NOMO-1 treated with dmso at 0.1 percent for 144 hours (cell line): ENCODE measurements around the gene EIF4EBP2.
A peak's percentile ranks its signal among the peaks of the same experiment; 100 is the strongest.

Experiments used
- DNase-seq: peaks from one replicate; lab custom pipeline; 2025; ENCODE audit not compliant: unreplicated experiment; lab: John Stamatoyannopoulos, UW

Gene EIF4EBP2

GRCh38 chr10:70378122-70378521, 25.8 kb upstream of the EIF4EBP2 start:
- DNase-seq: no peak

GRCh38 chr10:70379581-70380176, 24.3 kb upstream of the EIF4EBP2 start:
- no peak for DNase-seq

- no peak for DNase-seq
Observed at GRCh38 chr10:70380350-70381135, 23.4 kb upstream of the EIF4EBP2 start.

- peak; percentile 25 for DNase-seq
Observed at GRCh38 chr10:70381471-70382421, 22.2 kb upstream of the EIF4EBP2 start.

GRCh38 chr10:70391654-70392053, 12.3 kb upstream of the EIF4EBP2 start:
- DNase-seq: no peak

DNA sequence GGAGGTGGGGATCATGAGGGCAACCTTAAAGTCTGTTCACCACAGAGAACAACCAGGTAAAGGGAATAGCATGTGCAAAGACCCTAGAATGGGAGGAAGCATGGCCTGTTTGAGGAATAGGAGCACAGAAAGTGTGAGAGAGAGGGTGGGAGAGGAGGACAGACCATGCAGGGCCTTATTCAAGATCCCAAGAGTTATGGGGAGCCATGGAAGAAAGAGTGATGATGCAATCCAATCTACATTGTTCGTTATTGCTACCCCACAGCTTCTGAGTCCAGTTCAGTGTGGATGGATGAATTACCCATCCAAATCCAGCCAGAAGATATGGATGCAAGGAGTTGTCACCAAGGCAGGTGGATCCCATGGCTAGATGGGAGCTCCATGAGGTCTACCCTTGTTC, 7.8 kb upstream of the EIF4EBP2 start:
- no peak for DNase-seq

DNA sequence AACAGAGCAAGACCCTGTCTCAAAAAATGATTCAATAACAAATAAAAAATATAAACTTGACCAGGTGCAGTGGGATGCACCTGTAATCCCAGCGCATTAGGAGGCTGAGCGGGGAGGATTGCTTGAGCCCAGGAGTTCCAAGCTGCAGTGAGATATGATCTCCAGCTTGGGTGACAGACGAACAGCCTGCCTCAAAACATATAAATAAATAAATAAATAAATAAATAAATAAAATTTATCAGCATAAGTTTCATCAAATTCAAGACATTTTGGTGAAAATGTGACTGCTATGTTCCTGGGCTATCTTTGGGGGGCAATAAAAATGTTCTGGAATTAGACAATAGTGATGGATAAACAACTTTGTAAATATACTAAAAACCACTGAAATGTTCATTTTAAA, 4.8 kb upstream of the EIF4EBP2 start:
- DNase-seq: no peak

DNA sequence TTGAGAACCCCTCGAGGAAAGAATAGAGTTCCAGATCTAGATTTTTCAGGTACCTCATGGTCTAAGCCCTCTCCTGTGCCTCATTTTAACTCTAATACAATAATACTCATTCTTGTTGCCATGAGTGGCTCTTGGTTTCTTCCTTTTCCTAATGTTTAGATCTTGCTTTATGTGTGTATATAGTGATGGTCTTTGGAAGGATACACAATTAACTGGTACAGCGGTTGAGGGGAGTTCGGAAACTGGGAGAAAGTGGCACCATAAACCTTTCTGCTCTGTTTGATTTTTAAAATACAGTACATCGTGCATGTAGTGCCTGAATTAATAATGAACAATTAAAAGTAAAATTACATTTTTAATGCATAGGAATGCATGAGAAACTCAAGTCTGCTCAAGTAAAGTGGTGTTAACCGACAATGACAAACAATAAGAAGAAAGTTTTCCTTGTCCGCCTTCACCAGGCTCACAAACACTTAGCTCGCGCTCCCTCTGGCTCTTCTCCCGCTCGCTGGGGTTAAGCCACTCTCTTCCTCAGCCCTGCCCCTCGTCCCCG, 386 bp upstream of the EIF4EBP2 start:
- DNase-seq: no peak

- DNase-seq: no peak
Observed at GRCh38 chr10:70404787-70405036, 767 bp downstream of the EIF4EBP2 start.

- DNase-seq: peak; percentile 89
Observed at GRCh38 chr10:70405037-70405824, 1.3 kb downstream of the EIF4EBP2 start.

GRCh38 chr10:70409772-70410171, 5.8 kb downstream of the EIF4EBP2 start:
- DNase-seq: no peak

DNA sequence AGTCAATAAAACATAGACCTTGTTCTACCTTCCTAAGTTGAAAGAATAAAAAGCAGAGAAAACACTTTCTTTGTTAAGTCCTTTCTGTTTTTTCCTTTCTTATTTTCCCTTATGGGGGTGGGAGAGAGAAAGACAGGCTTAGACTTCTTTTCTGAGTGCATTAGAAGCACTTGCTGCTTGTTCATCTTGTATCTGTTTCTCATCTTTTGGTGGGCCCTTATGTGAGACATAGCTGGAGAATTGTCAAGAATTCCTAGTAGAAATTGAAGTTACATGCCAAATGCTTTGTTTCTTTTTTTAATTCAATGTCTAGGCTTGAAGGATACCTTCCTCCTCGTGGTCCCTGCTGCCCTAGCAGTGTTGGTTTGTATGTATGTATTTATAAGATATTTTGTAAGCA, 6.7 kb downstream of the EIF4EBP2 start:
- DNase-seq: no peak

DNA sequence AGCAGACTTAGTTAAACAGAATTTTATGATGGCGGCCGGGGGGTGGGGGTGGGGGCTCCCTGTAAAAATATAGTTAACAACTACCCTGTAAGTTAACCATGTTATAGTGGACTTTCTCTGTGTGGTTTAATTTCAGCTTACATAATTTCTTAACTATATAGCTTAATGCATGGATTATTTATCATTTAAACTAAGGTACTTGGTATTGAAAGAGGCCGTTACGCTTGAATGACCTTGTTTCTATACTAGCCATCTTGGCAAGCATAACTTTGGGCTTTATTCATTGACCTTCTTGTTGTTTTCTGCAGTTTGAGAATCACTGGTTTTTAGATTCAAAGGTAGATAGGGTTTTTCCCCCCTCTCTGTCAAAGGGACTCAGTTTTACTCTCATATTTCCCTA, 8.4 kb downstream of the EIF4EBP2 start:
- DNase-seq: no peak

DNA sequence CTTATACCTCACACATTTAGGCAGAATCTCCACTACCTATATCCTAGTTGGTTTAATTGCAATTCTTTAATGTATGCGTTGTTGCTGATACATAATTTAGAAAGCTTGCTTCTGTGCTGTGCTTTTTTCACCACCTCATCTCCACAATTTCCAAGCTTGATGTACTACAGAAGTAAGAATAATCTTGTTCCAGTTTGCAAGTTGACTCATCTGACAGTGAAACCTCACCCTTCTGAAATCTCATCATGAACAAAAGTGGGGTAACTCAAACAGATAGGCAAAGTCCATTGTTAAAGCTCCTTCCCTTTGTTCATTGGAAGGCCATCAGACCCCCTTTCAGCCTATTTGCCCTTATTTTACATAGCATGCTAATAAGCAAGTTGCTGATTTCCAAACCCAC, 13.6 kb downstream of the EIF4EBP2 start:
- DNase-seq: no peak

DNA sequence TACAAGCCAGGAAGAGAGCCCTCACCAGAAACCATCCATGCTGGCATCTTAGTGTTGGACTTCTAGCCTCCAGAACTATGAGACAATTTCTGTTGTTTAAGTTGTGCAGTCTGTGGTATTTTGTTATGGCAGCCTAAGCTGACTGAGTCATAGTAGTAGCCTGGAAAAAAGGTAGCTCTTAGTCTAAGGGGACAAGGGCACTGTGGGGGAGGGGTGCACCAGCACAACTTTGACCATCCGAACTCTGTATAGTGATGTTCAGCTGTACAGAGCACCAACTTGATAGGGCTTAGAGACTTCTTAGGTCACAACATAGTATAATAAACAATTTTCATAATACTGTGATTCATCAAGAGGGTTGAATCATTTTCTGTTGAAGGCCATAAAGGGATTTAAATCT, 14.3 kb downstream of the EIF4EBP2 start:
- no peak for DNase-seq

DNA sequence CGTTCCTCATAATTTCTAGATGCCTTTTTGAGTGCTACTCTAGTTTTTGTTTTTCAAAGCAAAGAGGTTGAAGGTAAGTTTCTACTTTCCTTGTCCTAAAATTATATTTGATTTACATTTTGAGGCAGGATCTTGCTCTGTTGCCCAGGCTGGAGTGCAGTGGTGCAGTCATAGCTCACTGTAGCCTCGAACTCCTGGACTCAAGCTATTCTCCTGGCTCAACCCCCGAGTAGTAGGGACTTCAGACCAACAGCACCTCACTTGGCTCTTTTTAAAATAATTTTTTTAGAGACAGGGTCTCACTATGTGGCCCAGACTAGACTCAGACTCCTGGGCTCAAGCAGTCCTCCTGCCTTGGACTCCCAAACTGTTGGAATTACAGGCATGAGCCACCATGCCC, 14.8 kb downstream of the EIF4EBP2 start:
- no peak for DNase-seq

DNA sequence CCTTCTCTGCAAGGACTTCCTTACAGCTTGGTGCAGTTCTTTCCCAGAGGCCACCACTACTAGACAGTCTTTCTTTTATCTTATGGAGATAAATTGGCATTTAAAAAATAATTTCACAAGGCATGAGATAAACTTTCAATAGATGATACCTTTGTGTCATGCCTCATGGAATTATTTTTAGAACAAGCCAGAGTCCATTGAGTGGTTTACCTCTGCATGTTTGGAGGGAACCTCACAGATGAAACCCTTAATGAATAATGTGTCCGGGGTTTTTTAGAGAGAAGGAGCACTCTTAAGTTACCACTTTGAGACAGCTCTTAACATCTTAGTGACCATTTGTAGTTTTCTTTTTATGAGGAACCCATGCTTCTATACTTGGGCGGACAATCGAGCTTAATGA, 20.4 kb downstream of the EIF4EBP2 start:
- DNase-seq: no peak

DNA sequence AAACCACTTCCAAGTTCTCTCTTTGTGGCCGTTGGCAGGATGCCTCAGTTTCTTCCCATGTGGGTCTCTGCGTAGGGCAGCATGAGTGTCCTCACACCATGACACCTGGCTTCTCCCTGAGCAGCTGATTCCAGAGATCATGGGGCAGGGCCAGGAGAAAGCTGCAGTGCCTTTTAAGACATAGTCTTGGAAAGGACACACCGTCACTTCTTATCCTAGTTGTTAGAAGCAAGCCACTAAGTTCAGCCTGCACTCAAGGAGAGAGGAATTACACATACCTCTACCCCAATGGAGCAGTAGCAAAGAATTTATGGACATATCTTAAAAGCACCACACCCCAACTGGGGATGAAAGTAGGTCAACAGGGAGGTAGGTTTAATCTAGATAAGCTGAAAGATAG, 21.2 kb downstream of the EIF4EBP2 start:
- no peak for DNase-seq

DNA sequence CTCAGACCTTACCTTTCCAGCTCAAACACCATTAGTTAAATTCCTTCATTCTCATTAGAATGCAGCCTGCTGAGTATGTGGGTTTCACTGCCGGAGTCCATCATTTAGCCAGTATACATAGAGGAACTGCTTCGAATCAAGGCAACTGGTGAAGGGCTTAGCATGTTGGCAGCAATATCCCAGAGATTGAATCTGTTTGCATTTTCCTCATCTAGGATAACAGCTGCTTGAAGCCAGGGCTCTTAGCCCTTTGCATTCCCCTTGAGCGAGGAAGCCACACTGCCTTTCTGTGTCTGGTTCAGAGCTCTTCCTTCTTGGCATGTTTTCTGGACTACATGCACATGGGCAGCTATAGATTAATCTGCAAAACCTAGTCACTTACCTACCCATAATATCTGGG, 22.9 kb downstream of the EIF4EBP2 start:
- DNase-seq: no peak

DNA sequence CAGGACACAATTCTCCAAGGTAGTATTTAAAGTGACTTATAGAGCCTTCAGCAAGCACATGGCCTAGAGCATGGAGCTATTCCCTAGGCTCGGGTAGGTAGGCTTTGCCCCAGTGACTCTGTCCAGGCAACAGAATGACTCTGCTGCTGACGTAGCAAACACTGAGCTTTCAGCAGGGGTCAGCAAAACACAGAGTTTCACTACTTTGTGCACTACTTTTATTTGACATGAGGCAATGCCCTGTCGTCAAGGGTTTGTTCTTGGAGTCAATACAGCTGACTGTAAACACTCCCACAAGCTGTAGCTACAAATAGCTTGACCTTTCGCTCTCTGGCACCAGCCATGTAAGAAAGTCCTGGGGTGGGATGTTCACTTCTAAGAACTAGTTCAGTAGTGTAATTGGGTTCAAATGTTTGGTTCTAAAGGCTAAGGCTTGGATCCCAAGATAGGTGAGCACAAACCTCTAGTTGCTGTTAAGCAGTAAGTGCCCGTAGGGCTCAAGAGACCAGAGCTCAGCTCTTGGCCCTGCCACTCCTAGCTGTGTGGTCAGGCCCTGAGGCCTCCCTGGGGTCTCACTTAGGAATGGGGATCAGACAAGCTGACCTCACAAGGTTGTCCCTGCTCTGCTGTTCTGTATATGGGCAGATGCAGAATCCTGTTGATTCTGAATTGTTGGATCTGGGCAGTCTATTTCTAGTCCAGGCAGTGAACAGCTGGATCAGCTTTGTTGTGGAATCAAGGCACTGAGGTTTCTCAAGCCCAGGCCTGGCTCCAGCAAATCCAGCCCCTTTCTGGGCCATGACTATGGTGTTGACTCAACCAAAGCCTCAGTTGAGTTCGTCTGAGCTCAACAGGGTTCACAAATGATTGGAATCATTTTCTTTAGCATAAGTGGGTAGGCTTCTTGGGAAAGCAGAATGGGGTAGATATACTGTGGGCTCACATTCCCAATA, 26.8 kb downstream of the EIF4EBP2 start:
- DNase-seq: no peak
